ENCODE results near the gene LRRC8D.

The LRRC8D gene

DNA sequence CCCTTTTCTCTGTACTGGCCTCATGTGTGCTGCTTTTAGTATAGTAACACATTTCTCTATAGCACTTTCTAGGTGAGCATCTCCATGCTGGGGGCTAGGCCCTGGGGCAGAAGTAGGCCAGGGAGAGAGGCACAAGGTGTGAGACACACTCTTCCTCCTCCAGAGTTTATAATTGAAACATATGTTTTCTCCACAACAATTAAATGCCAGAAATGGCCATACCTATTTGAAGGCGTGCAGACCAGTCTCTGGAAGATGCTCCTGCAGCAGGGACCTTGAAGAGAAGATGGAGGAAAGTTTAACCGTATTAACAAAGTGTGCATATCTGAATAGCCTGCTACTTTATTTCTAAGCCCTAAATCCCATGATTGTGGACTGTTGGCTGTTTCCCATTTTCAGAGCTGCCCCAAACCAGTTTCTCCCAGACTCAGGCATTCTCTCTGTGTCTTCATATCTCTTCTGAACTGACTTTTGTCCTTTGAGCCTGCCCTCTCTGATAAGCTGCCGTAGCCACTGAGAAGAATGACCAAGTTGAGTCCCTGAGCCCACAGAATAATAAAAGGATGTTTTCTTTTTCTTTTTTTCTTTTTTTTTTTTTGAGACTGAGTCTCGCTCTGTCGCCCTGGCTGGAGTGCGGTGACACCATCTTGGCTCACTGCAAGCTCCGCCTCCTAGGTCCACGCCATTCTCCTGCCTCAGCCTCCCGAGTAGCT lies 81.3 kb downstream of the LRRC8D start:
- no peak overlapping the region for H3K4me3 ChIP-seq (ENCODE audit: low read depth, low read length)
- TF ChIP-seq, protein P1, sequence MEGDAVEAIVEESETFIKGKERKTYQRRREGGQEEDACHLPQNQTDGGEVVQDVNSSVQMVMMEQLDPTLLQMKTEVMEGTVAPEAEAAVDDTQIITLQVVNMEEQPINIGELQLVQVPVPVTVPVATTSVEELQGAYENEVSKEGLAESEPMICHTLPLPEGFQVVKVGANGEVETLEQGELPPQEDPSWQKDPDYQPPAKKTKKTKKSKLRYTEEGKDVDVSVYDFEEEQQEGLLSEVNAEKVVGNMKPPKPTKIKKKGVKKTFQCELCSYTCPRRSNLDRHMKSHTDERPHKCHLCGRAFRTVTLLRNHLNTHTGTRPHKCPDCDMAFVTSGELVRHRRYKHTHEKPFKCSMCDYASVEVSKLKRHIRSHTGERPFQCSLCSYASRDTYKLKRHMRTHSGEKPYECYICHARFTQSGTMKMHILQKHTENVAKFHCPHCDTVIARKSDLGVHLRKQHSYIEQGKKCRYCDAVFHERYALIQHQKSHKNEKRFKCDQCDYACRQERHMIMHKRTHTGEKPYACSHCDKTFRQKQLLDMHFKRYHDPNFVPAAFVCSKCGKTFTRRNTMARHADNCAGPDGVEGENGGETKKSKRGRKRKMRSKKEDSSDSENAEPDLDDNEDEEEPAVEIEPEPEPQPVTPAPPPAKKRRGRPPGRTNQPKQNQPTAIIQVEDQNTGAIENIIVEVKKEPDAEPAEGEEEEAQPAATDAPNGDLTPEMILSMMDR (IDR thresholded peaks at IDR 0.05; ENCODE audit: borderline replicate concordance, insufficient read depth, low read depth, low read length) = no peak

- H3K4me3 ChIP-seq (ENCODE audit: low read depth, low read length) = no peak overlapping the region
- TF ChIP-seq, protein P1 (IDR thresholded peaks at IDR 0.05; ENCODE audit: borderline replicate concordance, insufficient read depth, low read depth, low read length) = no peak
Observed at GRCh38 chr1:89903550-89903949, 82.7 kb downstream of the LRRC8D start.

DNA sequence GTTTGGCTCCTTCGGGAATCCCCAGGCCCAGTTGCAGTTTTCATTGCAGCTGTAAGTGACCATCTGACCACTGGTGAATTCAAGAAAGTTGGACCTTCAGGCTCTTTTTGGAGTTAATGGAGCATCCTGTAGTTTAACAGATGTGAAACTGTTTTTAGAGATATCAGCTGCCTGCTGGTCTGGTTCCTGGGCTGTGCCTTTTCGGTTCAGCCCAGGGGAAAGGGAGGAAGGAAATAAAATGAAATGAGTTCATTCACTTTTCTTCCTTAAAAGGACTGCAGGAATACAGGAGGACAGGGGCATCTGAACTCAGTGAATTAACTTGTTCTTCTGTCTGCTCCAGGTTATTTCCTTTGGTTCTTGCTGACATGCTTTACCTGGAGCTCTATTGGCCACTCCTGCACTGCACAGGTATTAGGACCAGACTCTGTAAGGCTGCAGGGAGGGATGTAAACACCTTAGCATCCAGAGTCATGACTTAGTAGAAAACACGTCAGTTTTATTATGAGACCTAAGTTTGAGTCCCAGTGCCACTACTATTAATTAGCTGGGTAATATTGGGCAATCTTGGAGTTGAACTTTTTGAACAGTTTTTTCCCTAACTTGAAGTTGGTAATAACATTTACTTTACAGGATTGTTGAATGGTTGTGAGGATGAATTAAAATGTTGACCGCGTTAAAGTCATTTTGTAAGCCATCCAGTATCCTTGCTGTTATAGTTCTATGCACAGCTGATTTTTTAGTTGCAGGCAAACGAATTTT lies 83.6 kb downstream of the LRRC8D start:
- no peak overlapping the region for H3K4me3 ChIP-seq (ENCODE audit: low read depth, low read length)
- TF ChIP-seq, protein P1 (IDR thresholded peaks at IDR 0.05; ENCODE audit: borderline replicate concordance, insufficient read depth, low read depth, low read length) = no peak

- TF ChIP-seq, protein P1 (IDR thresholded peaks at IDR 0.05; ENCODE audit: borderline replicate concordance, insufficient read depth, low read depth, low read length) = no peak
Observed at GRCh38 chr1:89905395-89906058, 84.7 kb downstream of the LRRC8D start.

DNA sequence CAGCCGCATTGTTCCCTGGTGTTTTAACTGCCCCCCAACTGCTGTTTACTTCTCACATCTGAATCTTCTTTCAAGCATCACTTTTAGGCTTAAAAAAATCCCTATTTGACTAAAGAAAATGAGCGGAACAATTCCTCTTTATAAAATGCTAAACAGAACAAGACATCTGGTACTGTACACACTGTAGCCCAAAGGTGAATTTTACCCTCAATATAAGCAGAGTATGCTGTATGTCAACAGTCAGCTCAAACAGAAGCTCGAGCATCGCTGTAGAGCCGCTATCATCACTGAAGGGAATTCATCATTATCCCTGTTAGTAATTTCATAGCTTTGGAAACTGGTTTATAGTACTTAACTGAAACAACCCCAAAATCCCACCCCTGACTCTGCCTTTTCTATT lies 85.3 kb downstream of the LRRC8D start:
- TF ChIP-seq, protein P1 (IDR thresholded peaks at IDR 0.05; ENCODE audit: borderline replicate concordance, insufficient read depth, low read depth, low read length) = no peak
- no peak overlapping the region for H3K4me3 ChIP-seq (ENCODE audit: low read depth, low read length)

More at GRCh38 chr1:89905395-89906058, 84.7 kb downstream of the LRRC8D start:
- H3K4me3 ChIP-seq (ENCODE audit: low read depth, low read length) = no peak overlapping the region

DNA sequence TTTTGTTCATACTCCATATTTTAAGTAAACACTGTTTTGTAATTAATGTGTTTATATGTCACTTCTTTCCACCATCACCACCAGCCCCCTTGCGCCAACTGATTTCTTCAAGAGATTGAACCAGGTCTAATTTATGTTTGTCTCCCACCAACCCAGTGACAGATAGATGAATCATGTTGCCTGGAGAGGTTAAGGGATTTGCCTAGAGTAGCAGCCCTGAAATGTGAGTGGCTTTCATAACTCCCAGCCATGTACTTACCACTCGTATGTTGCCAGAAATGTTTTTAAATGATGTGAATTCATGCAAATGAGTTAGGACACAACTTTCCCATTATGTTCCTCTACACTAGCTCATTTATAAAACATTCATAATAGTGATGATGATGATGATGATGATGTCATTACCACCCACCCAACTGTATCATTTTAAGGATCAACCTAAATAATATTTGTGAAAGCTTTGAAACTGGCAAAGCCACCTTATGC lies 86.9 kb downstream of the LRRC8D start:
- no peak overlapping the region for H3K4me3 ChIP-seq (ENCODE audit: low read depth, low read length)
- TF ChIP-seq, protein P1 (IDR thresholded peaks at IDR 0.05; ENCODE audit: borderline replicate concordance, insufficient read depth, low read depth, low read length) = no peak

All from GM12875 (cell line).